Activated T-helper 1 cell treated with anti-CD3 and anti-CD28 coated beads, Interleukin-2, amount 50 U/mL, for 16 hours (primary cell): Measurements from ENCODE around the gene SMC1B.
"Not testable (repeated sequence)": the region's sequence is repeated elsewhere in the genome, so short reads cannot be mapped to it uniquely, and the experiment has no call there.

Experiments used
- DNase-seq, 2 donors: peaks; one replicate each; pipeline ENCODE4 v3.0.0-alpha.2; 2020; ENCODE audit warnings: low read depth in 1 of 2, low spot score in 1 of 2

Gene SMC1B

GRCh38 chr22:45421349-45422055 lies 8.1 kb upstream of the SMC1B start:
- no peak for DNase-seq

GRCh38 chr22:45420539-45420938 lies 7.1 kb upstream of the SMC1B start:
- no peak for DNase-seq

- DNase-seq = no peak
Observed at GRCh38 chr22:45420011-45420410, 6.6 kb upstream of the SMC1B start.

- DNase-seq = no peak
Observed at GRCh38 chr22:45418770-45419138, 5.4 kb upstream of the SMC1B start.

GRCh38 chr22:45418056-45418769 lies 4.8 kb upstream of the SMC1B start:
- DNase-seq = no peak

DNA sequence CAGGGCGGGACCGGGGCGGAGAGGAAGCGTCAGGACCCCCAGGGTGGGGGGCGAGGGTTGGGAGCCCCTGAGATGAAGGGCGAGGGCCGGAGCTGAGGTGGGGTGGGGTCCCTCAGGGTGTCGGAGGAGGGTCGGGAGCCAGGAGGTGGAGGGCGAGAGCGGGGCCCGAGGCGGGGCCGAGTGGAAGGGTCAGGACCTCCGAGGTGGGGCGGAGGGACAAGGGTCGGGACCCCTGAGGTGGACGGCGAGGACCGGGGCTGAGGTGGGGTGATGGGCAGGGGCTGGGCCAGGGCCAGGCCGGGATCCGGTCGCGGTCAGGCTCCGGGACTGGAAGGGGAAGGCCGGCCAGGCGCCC lies 409 bp downstream of the SMC1B start:
- no peak for DNase-seq

GRCh38 chr22:45407793-45408192 lies 5.6 kb downstream of the SMC1B start:
- no peak for DNase-seq

DNA sequence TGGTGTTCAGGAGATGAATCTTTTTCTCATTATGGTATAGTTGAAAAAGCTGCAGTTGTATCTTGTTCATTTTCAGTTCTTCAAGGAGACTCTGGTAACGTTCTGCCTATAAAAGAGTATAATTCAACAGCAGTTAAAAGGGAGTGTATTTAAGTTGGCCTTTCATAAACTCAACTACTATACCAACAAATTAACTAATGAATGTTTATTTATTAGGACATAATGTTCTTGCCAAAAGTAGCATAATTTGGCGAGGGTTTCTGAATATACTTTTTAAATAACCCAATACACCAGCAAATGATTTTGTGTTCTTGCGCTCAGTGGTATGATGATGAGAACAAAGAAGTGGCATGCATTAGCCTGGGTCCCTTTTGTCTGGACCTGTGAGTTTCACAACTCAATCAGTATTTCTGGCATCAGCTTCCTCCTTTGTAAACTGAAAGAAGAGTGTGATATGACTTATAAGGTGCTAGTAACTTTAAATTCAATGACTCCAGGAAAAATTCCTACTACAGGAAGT lies 10.9 kb downstream of the SMC1B start:
- DNase-seq = no peak

DNA sequence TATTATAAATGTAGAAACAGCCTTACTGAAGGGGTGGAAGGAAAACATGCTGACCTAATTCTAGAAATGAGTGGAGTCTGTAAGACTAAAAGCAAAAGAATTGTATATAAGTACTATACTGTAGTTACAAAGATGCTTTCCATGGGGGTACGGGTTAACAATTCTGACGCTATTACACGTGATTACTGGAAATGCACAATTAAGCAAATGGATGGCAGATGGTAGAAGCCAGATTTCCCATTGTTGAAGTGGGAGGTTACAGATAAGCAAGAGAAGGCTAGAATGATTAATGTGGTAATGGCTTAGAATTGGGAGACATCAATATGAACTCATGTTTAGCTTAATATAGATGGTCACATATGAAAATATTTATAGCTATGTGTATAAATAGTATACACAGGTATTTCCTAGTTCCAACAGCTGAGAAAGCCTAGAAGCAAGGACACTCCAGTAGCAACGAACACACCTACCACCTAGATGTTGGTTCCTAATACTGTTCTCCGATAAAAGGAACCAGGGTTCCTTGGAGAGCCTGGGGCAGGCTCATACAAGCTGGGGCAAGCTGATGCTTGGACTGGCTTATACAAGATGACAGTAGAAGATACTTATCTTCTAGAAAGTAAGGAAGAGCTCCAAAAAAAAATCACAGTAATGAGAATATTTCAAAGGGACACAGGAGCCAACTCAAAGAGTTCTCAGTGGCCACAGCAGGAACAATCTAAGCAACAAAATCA lies 13.5 kb downstream of the SMC1B start:
- DNase-seq = no peak

- no peak for DNase-seq
Observed at GRCh38 chr22:45398214-45398613, 15.2 kb downstream of the SMC1B start.

DNA sequence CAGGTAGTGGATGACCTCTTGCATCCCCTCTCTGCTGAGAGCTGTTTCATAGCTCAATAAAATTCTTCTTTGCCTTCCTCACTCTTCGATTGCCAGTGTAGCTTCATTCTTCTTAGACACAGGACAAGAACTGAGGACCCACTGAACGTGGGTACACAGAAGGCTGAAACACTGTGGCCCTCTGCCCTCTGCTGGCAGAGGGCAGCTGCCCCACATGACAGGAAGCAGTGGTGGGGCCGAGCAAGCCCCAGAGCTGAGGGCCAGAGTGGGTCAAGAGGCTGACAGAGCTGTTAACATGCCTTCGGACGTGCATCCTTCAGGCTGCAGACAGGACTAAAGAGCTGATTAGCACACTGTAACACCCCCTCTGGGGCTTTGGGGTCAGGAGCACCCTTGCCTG lies 15.6 kb downstream of the SMC1B start:
- DNase-seq = no peak

- no peak for DNase-seq
Observed at GRCh38 chr22:45389546-45389945, 23.9 kb downstream of the SMC1B start.

- DNase-seq = no peak
Observed at GRCh38 chr22:45381348-45381747, 32.1 kb downstream of the SMC1B start.

DNA sequence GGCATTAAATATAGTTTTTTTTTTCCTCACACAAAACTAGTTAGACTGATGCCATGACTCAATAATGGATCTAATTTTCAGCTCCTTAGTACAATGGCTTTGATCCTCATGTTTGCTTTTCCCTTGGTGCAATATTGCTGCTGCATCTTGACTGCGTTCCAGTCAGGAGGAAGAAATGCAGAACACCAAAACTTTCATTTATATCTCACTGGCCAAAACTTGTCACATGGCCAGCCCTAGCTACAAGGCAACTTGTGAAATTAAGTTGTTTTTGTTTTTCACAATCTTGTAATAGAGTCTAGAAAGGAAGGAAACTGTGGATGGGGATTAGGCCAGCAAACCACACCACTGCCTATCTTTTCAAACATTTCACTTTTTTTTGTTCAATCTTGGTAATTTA lies 36.7 kb downstream of the SMC1B start:
- no peak for DNase-seq

GRCh38 chr22:45376009-45376408 lies 37.4 kb downstream of the SMC1B start:
- no peak for DNase-seq

GRCh38 chr22:45373592-45373991 lies 39.8 kb downstream of the SMC1B start:
- not testable (repeated sequence) for DNase-seq

DNA sequence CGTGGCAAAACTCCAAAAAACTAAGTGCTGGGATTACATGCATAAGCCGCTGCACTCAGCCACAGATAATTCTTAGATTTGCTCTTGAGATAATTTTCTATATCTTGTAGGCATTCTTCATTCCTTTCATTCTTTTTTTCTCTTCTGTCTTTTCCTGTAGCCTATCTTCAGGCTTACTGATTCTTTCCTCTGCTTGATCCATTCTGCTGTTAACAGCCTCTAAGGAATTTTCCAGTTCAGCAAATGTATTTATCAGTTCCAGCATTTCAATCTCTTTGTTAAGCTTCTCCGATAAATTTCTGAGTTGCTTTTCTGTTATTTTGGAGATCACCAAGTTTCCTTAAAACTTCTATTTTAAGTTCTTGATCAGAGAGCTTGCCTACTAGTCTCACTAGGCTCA lies 46.7 kb downstream of the SMC1B start:
- no peak for DNase-seq

- DNase-seq = no peak
Observed at GRCh38 chr22:45359627-45360026, 53.8 kb downstream of the SMC1B start.

DNA sequence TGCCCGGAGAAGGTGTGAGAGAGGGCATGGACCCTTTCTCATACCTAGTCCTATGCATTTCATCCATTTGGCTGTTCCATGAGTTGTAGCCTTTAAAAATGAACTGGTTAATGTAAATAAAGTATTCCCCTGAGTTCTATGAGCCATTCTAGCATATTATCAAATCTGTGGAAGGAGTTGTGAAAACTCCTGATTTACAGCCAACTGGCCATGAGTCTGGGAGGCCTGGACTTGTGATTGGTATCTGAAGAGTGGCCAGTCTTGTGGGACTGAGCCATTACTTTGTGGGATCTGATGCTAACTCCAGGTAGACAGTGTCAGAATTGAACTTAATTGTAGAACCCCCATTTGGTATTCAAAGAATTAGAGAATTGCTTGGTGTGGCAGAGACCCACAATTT lies 55.3 kb downstream of the SMC1B start:
- no peak for DNase-seq

GRCh38 chr22:45357490-45357889 lies 55.9 kb downstream of the SMC1B start:
- DNase-seq = no peak

DNA sequence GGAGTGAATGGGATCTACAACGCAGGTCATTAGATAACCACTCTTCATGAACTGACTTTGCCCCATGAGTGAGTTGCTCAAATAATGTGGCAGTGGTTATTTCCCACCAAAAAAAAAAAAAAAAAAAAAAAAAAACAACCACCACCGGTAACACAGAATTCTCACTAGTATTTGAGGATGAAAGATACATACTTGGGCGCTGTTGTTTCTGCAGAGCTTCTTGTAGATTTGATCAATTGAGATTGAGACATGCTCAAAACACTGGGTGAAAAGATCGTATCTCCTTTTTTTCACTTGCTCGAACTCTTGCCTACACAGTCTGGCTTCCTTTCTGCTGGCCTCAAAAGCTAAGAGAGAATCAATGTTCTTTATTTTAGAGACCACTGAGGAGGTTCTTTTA lies 59.6 kb downstream of the SMC1B start:
- DNase-seq = no peak

GRCh38 chr22:45352757-45353156 lies 60.6 kb downstream of the SMC1B start:
- not testable (repeated sequence) for DNase-seq
